Chondrocyte (in vitro differentiated cells): ENCODE data around the gene KIR2DL4. TPM values are rescaled to one million over a fixed set of nuclear protein-coding genes. Genes with fewer than 3 reads are reported as not detected.
"Not testable (repeated sequence)": the region's sequence is repeated elsewhere in the genome, so short reads cannot be mapped to it uniquely, and the experiment has no call there.

ENCODE experiments used
- DNase-seq: peaks from one replicate; pipeline ENCODE4 v3.0.0; 2021; ENCODE audit warnings: mixed read lengths, low spot score
- H3K27ac Mint-ChIP-seq: one replicate; pipeline ENCODE4 v1.8.0; 2021; ENCODE audit warnings: mild to moderate bottlenecking, moderate library complexity, mixed read lengths; ENCODE audit not compliant: unreplicated experiment
- H3K27me3 Mint-ChIP-seq: 2 replicates; pipeline ENCODE4 v1.8.0; 2021; ENCODE audit warnings: low read depth, mixed read lengths
- H3K36me3 Mint-ChIP-seq: 2 replicates; pipeline ENCODE4 v1.8.0; 2021; ENCODE audit warnings: low read depth, mixed read lengths
- H3K4me1 Mint-ChIP-seq: 2 replicates; pipeline ENCODE4 v1.8.0; 2021; ENCODE audit warnings: low read depth, mild to moderate bottlenecking, mixed read lengths
- H3K4me3 Mint-ChIP-seq: one replicate; pipeline ENCODE4 v1.8.0; 2021; ENCODE audit warnings: mild to moderate bottlenecking, moderate library complexity, mixed read lengths; ENCODE audit not compliant: unreplicated experiment
- H3K9me3 Mint-ChIP-seq: 2 replicates; pipeline ENCODE4 v1.8.0; 2021; ENCODE audit warnings: low read depth, mixed read lengths
- CTCF ChIP-seq: fragments of 200-600 bp; sonication (generic); IDR thresholded peaks from 2 replicates; pipeline ENCODE4 v1.5.0; 2021; ENCODE audit warnings: antibody characterized with exemption, mild to moderate bottlenecking, moderate library complexity
- total RNA-seq: library from RNA; stranded (reverse); gene quantifications from 3 replicates; pipeline ENCODE4 v1.2.1, GENCODE V29; 2021

Gene KIR2DL4
- total RNA-seq, 1 donor from 2014 or later, result not detected

DNA sequence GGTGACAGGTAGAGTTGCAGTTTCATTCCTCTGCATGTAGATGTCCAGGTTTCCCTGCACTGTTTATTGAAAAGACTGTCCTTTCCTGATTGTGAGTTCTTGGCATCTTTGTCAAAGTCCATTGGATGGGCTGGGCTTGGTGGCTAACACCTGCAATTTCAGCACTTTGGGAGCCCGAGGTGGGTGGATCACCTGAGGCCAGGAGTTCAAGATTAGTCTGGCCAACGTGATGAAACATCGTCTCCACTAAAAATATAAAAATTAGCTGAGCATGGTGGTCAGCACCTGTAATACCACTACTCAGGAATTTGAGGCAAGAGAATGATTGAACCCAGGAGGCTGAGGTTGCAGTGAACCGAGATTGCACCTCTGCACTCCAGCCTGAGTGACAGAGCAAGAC lies 25.6 kb upstream of the KIR2DL4 start:
- H3K4me3 Mint-ChIP-seq, H3K4me1 Mint-ChIP-seq, DNase-seq, H3K27me3 Mint-ChIP-seq, H3K27ac Mint-ChIP-seq, H3K36me3 Mint-ChIP-seq: not testable (repeated sequence)
- H3K9me3 Mint-ChIP-seq, result peaks cover 65% of the 10 kb centered on the region

DNA sequence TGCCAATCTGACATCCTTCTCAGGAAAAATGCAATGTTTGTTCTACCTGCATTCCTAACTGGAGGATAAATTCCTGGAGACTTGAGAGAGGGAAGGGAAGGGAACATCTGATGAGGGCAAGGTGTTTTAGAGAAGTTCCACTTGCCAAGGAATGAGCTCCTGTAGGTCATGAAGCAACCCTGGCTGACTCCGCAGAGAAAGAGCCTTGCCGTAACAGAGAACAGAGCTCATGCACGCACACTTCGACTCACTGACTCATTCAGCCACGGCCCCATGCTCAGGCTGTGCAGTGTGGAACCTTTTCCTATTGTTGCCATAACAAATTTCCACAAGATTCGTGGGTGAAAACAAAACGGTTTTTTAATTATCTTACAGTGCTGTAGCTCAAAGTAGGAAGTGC lies 24.5 kb upstream of the KIR2DL4 start:
- not testable (repeated sequence) for H3K27ac Mint-ChIP-seq, H3K27me3 Mint-ChIP-seq, H3K36me3 Mint-ChIP-seq, DNase-seq, H3K4me3 Mint-ChIP-seq, H3K4me1 Mint-ChIP-seq
- H3K9me3 Mint-ChIP-seq, result peaks cover 65% of the 10 kb centered on the region

DNA sequence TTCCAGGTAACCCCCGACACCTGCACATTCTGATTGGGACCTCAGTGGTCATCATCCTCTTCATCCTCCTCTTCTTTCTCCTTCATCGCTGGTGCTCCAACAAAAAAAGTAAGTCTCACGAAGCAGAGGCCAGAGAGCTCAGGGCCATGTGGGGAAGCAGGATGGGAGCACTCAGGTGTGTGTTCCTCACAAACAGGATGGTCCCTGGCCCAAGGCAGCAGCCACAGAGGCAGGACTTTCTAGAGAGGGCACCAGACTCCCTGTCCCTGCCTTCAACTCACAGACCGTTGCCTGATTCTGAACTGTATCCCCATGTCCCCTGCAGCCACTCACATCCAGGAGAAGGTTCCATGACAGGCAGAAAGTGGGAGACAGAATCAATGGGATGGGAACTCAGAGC lies 20.5 kb upstream of the KIR2DL4 start:
- not testable (repeated sequence) for H3K4me1 Mint-ChIP-seq, H3K4me3 Mint-ChIP-seq, DNase-seq, H3K36me3 Mint-ChIP-seq, H3K27me3 Mint-ChIP-seq, H3K27ac Mint-ChIP-seq
- H3K9me3 Mint-ChIP-seq, result peaks cover 65% of the 10 kb centered on the region

DNA sequence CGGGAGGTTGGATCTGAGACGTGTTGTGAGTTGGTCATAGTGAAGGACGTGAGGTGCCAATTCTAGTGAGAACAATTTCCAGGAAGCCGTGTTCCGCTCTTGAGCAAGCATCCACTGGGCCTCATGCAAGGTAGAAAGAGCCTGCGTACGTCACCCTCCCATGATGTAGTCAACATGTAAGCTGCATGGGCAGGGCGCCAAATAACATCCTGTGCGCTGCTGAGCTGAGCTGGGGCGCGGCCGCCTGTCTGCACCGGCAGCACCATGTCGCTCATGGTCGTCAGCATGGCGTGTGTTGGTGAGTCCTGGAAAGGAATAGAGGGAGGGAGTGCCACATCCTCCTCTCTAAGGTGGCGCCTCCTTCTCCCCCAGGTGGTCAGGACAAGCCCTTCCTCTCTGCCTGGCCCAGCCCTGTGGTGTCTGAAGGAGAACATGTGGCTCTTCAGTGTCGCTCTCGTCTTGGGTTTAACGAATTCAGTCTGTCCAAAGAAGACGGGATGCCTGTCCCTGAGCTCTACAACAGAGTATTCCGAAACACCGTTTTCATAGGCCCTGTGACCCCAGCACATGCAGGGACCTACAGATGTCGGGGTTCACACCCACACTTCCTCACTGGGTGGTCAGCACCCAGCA lies 17.2 kb upstream of the KIR2DL4 start:
- not testable (repeated sequence) for H3K4me3 Mint-ChIP-seq
- peaks cover 67% of the 10 kb centered on the region for H3K9me3 Mint-ChIP-seq

DNA sequence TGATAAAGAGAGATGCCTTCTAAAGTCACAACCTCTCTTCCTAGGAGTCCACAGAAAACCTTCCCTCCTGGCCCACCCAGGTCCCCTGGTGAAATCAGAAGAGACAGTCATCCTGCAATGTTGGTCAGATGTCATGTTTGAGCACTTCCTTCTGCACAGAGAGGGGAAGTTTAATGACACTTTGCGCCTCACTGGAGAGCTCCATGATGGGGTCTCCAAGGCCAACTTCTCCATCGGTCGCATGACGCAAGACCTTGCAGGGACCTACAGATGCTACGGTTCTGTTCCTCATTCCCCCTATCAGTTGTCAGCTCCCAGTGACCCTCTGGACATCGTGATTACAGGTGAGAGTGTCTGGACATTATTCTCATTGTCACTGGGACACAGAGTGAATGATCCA lies 15.3 kb upstream of the KIR2DL4 start:
- not testable (repeated sequence) for H3K27ac Mint-ChIP-seq, H3K4me1 Mint-ChIP-seq
- H3K9me3 Mint-ChIP-seq, result peaks cover 62% of the 10 kb centered on the region

More for the DNA sequence above, 17.2 kb upstream of the KIR2DL4 start:
- H3K27me3 Mint-ChIP-seq, H3K27ac Mint-ChIP-seq, H3K4me1 Mint-ChIP-seq, DNase-seq, H3K36me3 Mint-ChIP-seq: not testable (repeated sequence)

GRCh38 chr19:54790711-54791110 lies 12.7 kb upstream of the KIR2DL4 start:
- Mint-ChIP-seq H3K27me3 (no peaks in the 10 kb centered on the region), H3K4me1 (no peaks in the 10 kb centered on the region), H3K4me3 (no peak overlapping the region), H3K9me3 (peaks cover 57% of the 10 kb centered on the region), H3K36me3 (no peaks in the 10 kb centered on the region), H3K27ac (no peak overlapping the region)
- DNase-seq, result no peak
- no peak for TF ChIP-seq CTCF

More for the DNA sequence above, 15.3 kb upstream of the KIR2DL4 start:
- not testable (repeated sequence) for H3K36me3 Mint-ChIP-seq, DNase-seq, H3K27me3 Mint-ChIP-seq, H3K4me3 Mint-ChIP-seq

- TF ChIP-seq CTCF, result no peak
These were observed 11.9 kb upstream of the KIR2DL4 start for GRCh38 chr19:54791476-54791875.

DNA sequence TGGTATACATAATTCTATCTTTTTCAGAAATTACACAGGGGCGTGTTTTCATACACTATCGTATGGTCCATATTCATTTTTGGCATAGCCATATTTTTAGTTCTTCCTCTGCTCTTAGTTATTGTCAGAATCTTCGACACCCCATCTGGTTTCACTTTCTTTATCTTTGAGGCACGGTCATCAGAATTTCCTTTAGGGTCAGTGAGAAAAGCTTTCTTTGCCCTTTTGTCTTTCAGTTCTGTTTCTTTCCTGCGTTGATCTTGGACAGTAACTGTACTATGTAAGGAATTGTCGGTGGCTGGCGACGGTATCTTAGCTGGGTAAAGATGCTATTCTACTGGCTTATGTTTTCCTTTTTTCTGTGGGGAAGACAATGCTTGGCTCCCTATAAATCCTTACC lies 10.6 kb upstream of the KIR2DL4 start:
- no peaks in the 10 kb centered on the region for H3K27me3 Mint-ChIP-seq
- H3K27ac Mint-ChIP-seq, result no peak overlapping the region
- no peak for DNase-seq
- H3K9me3 Mint-ChIP-seq, result peaks cover 59% of the 10 kb centered on the region
- H3K4me3 Mint-ChIP-seq, result no peak overlapping the region
- no peak for TF ChIP-seq CTCF
- H3K36me3 Mint-ChIP-seq, result no peaks in the 10 kb centered on the region
- H3K4me1 Mint-ChIP-seq, result no peaks in the 10 kb centered on the region

More at GRCh38 chr19:54791476-54791875, 11.9 kb upstream of the KIR2DL4 start:
- H3K4me3 Mint-ChIP-seq, result no peak overlapping the region
- H3K27ac Mint-ChIP-seq, result no peak overlapping the region
- H3K4me1 Mint-ChIP-seq, result no peaks in the 10 kb centered on the region
- no peaks in the 10 kb centered on the region for H3K36me3 Mint-ChIP-seq
- H3K27me3 Mint-ChIP-seq, result no peaks in the 10 kb centered on the region
- H3K9me3 Mint-ChIP-seq, result peaks cover 59% of the 10 kb centered on the region
- no peak for DNase-seq
